Measurements from ENCODE around the gene CAP2.

DNA sequence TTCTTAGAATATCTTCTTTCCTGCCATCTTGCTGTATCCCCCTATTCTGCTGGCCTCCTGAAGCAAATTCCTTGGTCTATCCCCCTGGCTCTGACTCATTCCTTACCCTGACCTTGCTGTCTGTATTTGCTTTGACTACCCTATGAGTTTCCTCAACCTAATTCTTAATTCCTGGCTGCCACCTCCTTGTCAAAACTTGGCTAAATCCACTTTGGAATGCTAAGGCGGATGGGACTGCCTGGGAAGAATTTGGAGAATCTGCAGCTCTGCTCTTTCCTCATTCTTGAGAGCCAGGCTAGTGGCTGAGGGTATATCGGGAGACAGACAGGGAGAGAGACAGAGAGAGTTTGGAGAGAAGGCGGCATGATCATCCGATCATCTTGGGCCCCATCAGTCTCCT lies 24.4 kb downstream of the CAP2 start:
- TF ChIP-seq CTCF (IDR thresholded peaks at IDR 0.05 in 8 of 11, conservative IDR thresholded peaks at IDR 0.05 in 3 of 11) (no peak), POLR2A (IDR thresholded peaks at IDR 0.05) (no peak), POLR2AphosphoS5 (IDR thresholded peaks at IDR 0.05) (no peak)
